ENCODE data around the gene CASP10. TPM values are rescaled to one million over a fixed set of nuclear protein-coding genes. Genes with fewer than 3 reads are reported as not detected.
A peak's percentile ranks its signal among the peaks of the same experiment; 100 is the strongest.
"Not testable (repeated sequence)": the region's sequence is repeated elsewhere in the genome, so short reads cannot be mapped to it uniquely, and the experiment has no call there.

Gene CASP10
- total RNA-seq, 1 donor from 2014 or later: 9.0 TPM

DNA sequence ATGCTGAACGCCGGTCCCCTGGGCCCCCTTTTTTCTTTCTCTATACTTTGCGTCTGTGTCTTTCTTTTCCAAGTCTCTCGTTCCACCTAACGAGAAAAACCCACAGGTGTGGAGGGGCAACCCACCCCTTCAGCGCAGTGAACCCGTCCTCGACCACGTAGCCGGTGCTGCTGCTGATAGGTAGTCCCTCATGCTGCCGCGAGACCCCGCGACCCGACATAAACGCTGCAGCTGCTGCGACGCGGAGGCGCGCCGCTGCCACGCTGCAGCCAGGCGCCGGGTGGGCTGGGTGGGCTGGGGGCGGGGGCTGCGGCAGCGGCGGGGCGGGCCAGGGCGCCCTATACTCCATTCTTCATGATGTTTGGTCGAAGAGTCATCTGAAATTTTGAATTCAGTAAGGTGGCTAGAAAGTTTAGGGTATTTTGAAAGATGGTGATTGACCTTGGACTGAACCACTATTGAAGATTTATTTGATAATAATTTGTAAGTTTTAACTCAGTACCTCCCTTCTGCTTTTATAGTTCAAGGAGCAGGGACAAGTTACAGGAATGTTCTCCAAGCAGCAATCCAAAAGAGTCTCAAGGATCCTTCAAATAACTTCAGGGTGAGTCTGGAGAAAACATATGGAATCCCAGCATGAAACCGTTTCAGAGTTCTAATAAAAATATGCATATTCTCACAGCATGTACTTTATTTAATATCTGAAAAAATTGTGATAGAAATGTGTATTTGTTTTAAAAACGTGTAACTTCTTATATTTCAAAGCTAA, 42.9 kb upstream of the CASP10 start:
- Mint-ChIP-seq H3K27ac (no peak overlapping the region), H3K27me3 (no peaks in the 10 kb centered on the region), H3K9me3 (ENCODE audit: low read depth) (no peaks in the 10 kb centered on the region), H3K4me1 (ENCODE audit: low read depth) (peaks cover 18% of the 10 kb centered on the region), H3K36me3 (ENCODE audit: insufficient read depth) (peaks cover 29% of the 10 kb centered on the region), H3K4me3 (ENCODE audit: low read depth) (peak overlapping the region; percentile 57)
- DNase-seq (ENCODE audit: low spot score, unreplicated experiment): no peak
- TF ChIP-seq, protein P1, sequence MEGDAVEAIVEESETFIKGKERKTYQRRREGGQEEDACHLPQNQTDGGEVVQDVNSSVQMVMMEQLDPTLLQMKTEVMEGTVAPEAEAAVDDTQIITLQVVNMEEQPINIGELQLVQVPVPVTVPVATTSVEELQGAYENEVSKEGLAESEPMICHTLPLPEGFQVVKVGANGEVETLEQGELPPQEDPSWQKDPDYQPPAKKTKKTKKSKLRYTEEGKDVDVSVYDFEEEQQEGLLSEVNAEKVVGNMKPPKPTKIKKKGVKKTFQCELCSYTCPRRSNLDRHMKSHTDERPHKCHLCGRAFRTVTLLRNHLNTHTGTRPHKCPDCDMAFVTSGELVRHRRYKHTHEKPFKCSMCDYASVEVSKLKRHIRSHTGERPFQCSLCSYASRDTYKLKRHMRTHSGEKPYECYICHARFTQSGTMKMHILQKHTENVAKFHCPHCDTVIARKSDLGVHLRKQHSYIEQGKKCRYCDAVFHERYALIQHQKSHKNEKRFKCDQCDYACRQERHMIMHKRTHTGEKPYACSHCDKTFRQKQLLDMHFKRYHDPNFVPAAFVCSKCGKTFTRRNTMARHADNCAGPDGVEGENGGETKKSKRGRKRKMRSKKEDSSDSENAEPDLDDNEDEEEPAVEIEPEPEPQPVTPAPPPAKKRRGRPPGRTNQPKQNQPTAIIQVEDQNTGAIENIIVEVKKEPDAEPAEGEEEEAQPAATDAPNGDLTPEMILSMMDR (IDR thresholded peaks at IDR 0.05; ENCODE audit: unreplicated experiment): no peak

DNA sequence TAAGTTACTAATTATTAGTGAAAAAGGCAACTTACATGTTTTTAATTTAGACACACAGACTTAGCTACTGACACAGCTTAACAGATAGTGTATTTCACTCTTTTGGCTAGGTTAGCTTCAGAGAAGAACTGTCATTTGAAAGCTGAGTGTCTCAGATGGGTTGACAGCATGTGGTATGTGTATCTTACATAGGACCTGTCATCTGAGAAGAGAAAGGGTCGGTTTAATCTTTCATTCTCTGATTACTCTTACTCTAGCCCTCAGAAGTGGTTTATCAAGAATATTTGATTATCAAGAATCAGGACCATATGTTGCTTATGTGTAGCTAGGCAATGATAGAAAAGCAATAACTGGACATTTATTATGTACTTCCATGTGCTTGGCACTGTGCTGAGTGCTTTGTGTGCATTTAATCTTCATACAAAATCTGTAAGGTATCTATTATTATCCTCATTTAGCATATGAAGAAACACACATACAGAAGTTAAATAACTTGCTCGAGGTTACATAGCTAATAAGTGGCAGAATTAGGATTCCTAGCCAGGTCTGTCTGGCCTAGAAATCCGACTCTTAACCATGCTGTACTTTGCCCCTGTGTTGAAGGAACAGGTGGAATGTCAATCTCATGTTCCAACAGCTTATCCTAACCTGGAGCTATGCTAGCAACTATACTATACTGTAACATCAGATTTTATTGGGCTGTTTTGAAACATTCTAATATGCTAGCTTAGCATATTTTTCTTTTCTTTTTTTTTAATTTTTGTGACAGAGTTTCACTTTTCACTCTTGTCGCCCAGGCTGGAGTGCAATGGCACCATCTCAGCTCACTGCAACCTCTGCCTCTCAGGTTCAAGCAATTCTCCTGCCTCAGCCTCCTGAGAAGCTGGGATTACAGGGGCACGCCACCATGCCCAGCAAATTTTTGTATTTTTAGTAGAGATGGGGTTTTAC, 38.6 kb upstream of the CASP10 start:
- H3K4me1 Mint-ChIP-seq (ENCODE audit: low read depth): peaks cover 24% of the 10 kb centered on the region
- H3K36me3 Mint-ChIP-seq (ENCODE audit: insufficient read depth): peaks cover 10% of the 10 kb centered on the region
- DNase-seq (ENCODE audit: low spot score, unreplicated experiment): no peak
- no peaks in the 10 kb centered on the region for H3K27me3 Mint-ChIP-seq
- H3K9me3 Mint-ChIP-seq (ENCODE audit: low read depth): no peaks in the 10 kb centered on the region
- TF ChIP-seq, protein P1 (IDR thresholded peaks at IDR 0.05; ENCODE audit: unreplicated experiment): no peak
- H3K4me3 Mint-ChIP-seq (ENCODE audit: low read depth): no peak overlapping the region
- H3K27ac Mint-ChIP-seq: peak overlapping the region; percentile 33

DNA sequence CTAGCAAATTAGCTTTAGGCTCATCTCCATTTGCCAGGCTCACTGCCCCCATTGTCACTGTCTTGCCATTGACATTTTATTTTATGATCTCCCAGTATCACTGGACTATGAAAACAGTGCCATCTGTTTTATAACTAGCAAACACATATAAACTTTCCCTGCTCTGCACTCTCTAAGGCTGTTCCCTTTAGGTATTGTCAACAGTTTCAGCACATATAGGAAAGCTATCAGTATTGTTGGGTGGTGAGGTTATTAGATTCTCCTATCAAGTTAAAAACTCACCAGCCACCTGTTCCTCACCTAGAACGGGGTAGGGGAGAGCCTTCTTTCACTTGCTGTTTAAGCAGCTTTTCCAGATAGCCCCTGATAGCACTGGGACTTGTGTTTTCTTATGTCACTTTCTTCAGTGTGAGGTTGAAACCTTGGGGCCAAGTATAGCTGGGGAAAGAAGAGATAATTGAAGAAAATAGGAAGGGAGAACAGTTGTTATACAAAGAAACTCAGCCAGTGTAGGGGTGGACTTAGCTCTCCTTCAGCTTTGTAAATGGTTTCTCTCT, 34.4 kb upstream of the CASP10 start:
- Mint-ChIP-seq H3K27ac (peak overlapping the region; percentile 12), H3K27me3 (no peaks in the 10 kb centered on the region), H3K4me1 (ENCODE audit: low read depth) (peaks cover 20% of the 10 kb centered on the region), H3K36me3 (ENCODE audit: insufficient read depth) (peaks cover 9% of the 10 kb centered on the region), H3K9me3 (ENCODE audit: low read depth) (no peaks in the 10 kb centered on the region), H3K4me3 (ENCODE audit: low read depth) (no peak overlapping the region)
- TF ChIP-seq, protein P1 (IDR thresholded peaks at IDR 0.05; ENCODE audit: unreplicated experiment): no peak
- DNase-seq (ENCODE audit: low spot score, unreplicated experiment): no peak

DNA sequence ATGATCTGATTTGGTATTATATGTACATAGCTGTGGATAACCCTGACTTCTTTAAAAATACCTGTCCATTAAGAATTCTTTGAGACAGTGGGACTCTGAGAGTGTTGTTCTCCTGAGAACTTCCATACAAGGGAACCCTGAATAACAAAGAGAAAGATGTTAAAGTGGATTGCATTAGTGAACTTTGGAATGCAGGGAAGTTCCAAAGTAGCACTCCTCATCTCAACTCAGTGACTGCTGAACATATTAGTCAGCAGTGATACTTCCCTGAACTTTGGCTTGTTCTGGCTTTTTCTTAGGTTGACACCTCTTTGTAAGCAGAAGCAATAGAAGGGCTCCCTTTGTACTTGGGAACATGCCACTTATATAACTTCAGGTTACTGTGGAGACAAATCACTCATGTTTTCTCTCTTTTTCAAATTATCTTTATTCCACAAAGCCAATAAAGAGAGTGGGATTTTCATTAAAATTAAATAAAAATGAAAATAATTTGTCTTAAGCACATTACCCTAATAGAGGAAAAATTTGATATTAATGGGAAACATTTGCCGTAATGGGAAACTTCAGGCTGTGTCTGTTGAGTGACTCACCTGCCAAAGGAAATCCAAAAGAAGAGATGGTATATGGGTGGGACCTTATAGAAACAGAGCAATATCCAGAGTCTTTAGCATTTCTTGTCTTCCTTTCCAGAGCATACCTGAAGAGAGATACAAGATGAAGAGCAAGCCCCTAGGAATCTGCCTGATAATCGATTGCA, 33.7 kb upstream of the CASP10 start:
- peak overlapping the region; percentile 12 for H3K27ac Mint-ChIP-seq

DNA sequence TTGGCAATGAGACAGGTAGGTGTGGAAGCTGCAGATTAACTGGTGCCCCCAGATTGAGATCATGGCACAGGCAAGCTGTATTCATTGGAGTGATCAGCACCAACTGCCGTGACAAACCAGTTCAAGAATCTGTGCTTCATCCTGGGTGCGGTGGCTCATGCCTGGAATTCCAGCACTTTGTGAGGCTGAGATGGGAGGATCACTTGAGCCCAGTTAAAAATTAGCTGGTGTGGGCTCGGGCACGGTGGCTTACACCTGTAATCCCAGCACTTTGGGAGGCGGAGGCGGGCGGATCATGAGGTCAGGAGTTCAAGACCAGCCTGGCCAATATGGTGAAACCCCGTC, 33.1 kb upstream of the CASP10 start:
- peaks cover 15% of the 10 kb centered on the region for H3K4me1 Mint-ChIP-seq (ENCODE audit: low read depth)
- H3K36me3 Mint-ChIP-seq (ENCODE audit: insufficient read depth): peaks cover 12% of the 10 kb centered on the region
- not testable (repeated sequence) for H3K4me3 Mint-ChIP-seq (ENCODE audit: low read depth); DNase-seq (ENCODE audit: low spot score, unreplicated experiment); H3K27ac Mint-ChIP-seq; H3K27me3 Mint-ChIP-seq; H3K9me3 Mint-ChIP-seq (ENCODE audit: low read depth)

More for the DNA sequence above, 33.7 kb upstream of the CASP10 start:
- DNase-seq (ENCODE audit: low spot score, unreplicated experiment): no peak
- H3K36me3 Mint-ChIP-seq (ENCODE audit: insufficient read depth): peaks cover 9% of the 10 kb centered on the region
- TF ChIP-seq, protein P1 (IDR thresholded peaks at IDR 0.05; ENCODE audit: unreplicated experiment): no peak
- H3K9me3 Mint-ChIP-seq (ENCODE audit: low read depth): no peaks in the 10 kb centered on the region
- H3K27me3 Mint-ChIP-seq: no peaks in the 10 kb centered on the region
- no peak overlapping the region for H3K4me3 Mint-ChIP-seq (ENCODE audit: low read depth)
- H3K4me1 Mint-ChIP-seq (ENCODE audit: low read depth): peaks cover 18% of the 10 kb centered on the region
